Mucosa of gallbladder (tissue), 1 donor: ENCODE measurements around the gene PA2G4. TPM values are rescaled to one million over a fixed set of nuclear protein-coding genes. Genes with fewer than 3 reads are reported as not detected.
"Not testable (repeated sequence)": the region's sequence is repeated elsewhere in the genome, so short reads cannot be mapped to it uniquely, and the experiment has no call there.

Source experiments
- DNase-seq: peaks from one replicate; pipeline ENCODE4 v3.0.0-alpha.2; 2020; ENCODE audit warnings: low spot score
- total RNA-seq: library from RNA; stranded (reverse); gene quantifications from one replicate; pipeline ENCODE4 v1.2.1, GENCODE V29; 2021
- donor health status: DM: no; HTN: no; CAD: no.

Gene PA2G4
- total RNA-seq, 1 donor from 2014 or later = 64.9 TPM

DNA sequence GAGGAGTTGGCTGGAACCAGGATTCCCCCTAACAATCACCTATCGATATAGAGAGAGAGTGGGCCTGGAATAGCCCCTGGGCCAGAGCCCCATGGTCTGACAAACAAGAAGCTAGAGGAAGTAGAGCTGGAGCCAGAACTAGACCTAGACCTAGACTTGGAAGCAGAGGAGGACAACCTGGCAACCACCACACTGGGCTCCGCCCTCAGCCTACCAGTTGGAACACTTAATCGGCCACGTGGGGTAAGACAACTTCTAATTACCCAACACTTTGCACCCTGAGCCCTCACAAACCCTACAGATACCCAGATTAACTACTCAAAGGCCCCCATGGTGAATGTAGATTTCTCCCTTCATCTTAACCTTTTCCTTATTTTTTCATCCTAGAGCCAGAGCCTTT, 4.6 kb upstream of the PA2G4 start:
- DNase-seq = no peak

DNA sequence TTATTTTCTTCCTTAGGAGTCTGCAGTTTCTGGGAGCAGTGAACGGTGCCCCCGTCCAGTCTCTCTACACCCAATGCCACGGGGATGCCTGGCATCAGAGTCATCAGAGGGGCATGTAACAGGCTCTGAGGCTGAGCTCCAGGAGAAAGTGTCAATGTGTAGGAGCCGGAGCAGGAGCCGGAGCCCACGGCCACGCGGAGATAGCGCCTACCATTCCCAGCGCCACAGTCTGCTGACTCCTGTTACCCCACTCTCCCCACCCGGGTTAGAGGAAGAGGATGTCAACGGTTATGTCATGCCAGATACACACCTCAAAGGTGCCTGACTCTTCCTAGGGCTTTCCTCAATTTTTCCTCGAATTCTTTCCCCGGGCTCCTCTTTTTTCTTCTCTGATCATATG, 3.3 kb upstream of the PA2G4 start:
- DNase-seq = no peak

DNA sequence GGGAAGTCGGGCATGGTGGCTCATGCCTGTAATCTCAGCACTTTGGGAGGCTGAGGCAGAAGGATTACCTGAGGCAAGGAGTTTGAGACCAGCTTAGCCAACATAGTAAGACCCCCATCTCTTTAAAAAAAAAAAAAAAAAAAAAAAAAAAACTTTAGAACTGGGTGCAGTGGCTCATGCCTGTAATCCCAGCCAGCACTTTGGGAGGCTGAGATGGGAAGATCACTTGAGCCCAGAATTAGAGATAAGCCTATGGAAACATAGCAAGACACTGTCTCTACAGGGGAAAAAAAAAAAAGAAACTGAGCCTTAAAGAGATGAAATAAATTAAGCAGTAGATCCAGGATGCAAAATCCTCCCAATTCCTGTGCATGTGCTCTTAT, 1.7 kb upstream of the PA2G4 start:
- no peak for DNase-seq

DNA sequence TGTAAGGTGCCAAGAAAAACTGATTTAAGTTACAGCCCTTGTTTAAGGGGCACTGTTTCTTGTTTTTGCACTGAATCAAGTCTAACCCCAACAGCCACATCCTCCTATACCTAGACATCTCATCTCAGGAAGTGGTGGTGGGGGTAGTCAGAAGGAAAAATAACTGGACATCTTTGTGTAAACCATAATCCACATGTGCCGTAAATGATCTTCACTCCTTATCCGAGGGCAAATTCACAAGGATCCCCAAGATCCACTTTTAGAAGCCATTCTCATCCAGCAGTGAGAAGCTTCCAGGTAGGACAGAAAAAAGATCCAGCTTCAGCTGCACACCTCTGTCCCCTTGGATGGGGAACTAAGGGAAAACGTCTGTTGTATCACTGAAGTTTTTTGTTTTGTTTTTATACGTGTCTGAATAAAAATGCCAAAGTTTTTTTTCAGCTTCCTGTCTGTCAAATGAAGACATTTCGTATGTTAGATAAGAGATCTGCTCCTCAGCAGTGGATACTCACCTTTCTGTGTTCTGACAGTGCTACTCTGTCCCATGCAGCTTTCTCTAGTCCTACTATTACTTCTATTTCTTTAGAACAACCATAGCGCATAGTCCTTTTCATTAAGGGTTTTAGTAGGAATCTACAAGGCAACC, 1.2 kb upstream of the PA2G4 start:
- DNase-seq = no peak

DNA sequence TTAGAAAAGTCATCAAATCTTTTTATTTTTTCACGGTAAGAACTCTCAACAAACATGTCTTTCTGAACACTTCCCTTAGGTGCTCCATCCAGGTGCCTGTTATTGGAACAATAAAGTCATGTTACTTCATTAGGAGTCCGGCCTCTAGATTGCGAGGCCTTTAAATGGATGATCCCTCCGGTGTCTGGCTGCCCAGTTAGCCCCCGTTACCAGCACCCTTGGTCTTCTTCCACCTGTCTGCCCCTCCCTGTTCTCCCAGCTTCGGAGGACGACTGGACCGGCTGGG, 593 bp upstream of the PA2G4 start:
- no peak for DNase-seq

DNA sequence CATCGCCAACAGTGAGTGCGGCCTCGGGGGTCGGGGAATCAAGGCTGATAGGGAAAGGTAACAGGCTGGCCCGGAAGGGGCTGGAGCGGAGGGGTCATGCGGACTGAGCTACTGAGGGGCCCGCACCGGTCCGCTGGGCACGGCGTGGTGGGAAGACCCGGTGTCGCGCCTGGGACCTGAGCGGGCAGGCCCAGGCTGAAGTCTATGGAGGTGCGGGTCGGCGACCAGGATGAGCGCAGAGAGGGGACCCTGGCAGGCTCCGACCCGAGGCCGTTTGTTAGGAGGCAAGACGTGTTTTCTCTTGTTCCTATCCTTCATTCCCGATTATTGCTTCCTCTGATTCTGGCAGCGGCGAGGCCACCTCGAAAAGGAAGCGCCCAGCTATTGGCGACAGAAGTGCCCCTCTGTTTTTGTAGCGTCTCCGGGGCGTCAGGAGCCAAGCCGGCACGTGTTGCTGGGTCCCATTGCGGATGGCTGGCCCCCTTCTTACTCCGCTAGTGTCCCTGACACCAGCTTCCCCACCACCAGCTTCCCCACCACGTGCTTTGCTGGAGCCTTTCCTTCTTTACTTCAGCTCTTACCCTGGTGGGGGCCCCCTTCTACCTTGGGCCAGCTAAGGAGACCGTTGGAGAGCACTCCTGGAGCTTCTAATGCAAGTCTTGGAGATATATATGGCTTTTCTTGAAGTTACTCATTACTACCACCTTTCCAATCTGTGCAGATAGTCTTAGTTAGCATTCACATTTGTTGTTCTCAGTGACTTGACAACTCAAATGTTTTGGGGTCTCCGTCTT, 653 bp downstream of the PA2G4 start:
- no peak for DNase-seq

DNA sequence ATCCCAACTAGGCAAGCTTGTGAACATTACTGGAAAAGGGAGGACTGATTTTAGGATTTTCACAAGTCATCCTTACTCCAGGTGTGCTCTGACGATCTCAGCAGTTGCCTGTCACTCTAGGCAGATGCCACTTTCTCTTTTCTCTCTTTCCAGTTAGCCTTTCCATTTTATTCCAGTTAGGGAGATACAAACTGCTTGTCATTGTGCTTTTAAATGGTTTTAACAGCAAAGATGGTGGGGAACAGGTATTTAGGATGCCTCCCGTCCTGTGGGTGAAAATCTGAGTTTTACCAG, 1.2 kb downstream of the PA2G4 start:
- no peak for DNase-seq

DNA sequence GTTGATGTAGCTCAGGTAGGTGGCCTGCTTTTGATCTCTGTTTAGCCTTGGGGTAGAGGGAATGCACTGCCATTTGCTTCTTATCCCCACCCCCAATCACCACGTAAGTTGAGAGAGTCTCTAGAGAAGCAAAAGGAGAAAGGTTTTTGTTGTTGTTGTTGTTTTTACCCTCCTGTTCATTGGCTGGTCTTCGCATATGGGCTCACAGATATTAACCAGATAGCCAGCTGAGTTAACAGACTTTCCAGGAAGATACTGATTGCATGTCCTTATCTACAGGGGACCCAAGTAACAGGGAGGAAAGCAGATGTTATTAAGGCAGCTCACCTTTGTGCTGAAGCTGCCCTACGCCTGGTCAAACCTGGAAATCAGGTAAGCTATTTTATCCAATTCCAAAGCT, 2.9 kb downstream of the PA2G4 start:
- DNase-seq = no peak

DNA sequence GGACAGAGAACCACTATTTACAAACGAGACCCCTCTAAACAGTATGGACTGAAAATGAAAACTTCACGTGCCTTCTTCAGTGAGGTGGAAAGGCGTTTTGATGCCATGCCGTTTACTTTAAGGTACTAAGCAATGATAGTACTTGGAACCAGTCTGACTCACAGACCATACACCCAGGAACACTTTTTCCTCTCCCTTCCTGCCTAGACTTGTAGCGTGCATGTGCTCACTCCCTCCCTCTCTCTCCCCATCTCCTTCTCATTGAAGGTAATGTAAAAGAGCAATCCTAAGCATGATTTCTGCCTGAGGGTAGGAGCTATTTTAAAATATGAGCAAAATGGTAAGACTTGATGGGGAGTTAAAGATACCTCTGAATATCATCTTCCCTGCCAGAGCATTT, 6.2 kb downstream of the PA2G4 start:
- no peak for DNase-seq

DNA sequence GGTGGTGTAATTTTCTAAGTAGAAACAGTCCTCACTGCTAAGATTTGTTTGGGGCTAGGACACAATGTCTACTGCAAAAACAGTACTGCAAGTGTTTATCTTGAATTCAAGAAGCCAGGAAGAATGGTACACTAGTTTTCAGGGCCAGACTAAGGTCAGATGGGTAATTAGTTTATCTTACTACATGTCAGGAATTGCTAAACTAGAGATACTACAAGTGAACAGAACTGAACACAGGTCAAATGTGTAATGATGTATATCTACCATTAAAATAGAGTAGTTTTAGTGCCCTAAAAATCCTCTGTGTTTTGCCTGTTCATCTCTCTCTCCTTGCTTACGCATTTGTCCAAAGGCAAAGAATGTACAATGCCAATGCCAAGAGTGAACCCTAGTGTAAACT, 9.7 kb downstream of the PA2G4 start:
- no peak for DNase-seq

DNA sequence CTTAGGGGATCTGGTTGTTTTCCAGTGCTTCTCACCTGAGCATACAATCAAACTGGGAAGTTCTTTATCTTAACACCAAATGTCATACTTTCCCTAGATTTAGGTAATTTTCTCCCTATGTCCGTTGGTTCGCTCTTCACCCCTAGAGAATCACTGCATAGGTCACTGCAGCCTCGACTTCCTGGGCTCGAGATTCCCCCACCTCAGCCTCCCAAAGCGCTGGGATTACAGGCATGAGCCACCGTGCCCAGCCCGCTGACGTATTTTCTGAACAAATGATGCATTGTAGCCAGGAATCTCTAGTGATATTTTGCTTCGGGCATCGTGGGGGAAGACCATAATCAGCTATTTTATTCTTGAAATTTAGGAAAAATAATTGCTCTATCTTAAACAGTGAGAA, 11.0 kb downstream of the PA2G4 start:
- DNase-seq = no peak

DNA sequence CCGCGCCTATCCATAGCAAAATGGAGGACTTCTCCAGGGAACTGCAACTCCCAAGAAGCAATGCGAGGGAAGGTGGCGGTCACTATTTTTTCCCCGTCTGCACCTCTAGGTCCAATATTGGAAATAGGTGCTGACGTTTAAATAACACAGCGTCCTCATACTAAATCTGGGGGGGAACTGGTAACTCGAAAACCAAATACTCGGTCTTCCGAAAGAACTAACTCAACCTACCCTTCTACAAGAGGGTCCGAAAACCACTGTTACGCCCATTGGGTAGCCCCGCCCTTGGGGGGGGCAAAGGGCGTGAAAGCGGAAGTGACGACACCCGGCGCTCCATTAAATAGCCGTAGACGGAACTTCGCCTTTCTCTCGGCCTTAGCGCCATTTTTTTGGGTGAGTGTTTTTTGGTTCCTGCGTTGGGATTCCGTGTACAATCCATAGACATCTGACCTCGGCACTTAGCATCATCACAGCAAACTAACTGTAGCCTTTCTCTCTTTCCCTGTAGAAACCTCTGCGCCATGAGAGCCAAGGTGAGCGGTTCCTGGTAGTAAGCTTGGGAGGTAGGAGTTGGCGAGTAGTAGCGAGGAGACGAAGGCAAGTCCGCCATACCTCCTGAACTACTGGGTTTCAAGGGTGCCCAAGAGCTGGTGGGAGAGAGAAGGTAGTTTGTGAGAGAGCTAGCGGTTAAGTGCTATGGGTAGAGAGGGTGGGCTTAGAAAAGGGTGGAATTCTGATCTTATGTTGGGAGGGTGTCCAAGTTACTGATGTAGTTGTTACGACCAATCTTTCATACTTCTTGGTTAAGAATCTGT, 12.1 kb downstream of the PA2G4 start, which contains the start of gene RPL41:
RPL41 (plus strand) TSS at position 367 of the 815 bp plus-strand sequence.
- peak; percentile 97 for DNase-seq

DNA sequence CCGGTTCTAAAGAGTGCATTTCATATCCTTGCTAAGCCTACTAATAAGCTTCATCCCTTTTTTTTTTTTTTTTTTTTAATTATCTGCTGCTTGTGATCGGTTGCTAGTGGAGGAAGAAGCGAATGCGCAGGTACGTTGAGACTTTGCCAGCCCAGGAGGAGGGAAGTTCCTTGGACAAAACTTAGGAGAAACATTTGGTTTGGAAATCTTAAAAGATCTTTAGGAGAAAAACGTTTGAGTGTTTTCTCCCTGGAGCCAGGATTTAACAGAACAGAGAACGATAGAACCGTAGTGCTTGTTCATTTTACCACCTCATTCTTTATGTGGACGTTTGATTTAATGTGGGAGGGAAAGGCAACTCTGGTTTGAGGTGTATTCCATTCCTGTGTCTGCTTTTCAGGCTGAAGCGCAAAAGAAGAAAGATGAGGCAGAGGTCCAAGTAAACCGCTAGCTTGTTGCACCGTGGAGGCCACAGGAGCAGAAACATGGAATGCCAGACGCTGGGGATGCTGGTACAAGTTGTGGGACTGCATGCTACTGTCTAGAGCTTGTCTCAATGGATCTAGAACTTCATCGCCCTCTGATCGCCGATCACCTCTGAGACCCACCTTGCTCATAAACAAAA, 12.8 kb downstream of the PA2G4 start:
- not testable (repeated sequence) for DNase-seq

DNA sequence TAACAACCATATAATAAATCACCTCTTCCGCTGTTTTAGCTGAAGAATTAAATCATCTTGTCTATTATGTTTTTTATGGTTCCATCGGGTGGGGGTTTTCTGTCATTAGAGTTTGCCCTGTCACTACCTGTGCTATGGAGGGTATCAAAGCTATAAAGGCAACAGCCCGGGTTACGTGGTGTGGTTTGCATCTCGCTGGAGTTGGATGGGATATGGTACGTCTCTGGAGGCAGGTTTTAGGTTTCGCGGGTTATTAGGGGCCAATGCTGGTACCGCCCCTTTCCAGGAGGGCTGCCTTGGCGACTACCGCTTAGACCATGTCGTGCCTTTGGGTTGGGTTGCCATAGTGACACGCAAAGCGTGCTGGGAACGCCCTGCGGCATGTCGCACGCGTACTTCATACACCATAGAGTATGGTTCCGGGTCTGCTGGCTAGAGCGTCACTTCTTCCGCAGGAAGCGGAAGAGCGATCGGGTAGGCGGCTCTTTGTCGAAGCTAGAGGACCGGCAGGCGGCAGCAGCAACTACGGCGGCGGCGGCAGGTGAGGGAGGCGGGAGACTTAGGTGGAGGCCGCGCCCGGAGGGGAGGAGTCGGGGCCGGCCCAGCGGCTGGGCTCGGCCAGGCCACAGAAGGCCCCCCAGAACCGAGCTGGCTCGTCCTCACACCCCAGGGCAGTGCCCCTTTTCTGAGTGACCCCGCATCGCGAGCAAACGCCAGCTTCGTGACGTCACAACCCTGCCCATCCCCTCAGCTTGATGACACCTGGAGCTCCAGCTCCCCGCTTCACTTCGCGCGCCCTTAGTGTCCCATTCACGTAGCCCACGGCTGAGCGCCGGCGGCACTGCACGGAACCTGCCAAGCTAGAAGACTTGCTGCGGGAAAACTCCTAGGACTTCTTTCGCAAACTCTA, 13.7 kb downstream of the PA2G4 start, which contains the start of gene ZC3H10:
ZC3H10 (plus strand) TSS at position 489 of the 910 bp plus-strand sequence. CDS start 2,297 bp downstream, outside the sequence.
- DNase-seq = peak; percentile 99

DNA sequence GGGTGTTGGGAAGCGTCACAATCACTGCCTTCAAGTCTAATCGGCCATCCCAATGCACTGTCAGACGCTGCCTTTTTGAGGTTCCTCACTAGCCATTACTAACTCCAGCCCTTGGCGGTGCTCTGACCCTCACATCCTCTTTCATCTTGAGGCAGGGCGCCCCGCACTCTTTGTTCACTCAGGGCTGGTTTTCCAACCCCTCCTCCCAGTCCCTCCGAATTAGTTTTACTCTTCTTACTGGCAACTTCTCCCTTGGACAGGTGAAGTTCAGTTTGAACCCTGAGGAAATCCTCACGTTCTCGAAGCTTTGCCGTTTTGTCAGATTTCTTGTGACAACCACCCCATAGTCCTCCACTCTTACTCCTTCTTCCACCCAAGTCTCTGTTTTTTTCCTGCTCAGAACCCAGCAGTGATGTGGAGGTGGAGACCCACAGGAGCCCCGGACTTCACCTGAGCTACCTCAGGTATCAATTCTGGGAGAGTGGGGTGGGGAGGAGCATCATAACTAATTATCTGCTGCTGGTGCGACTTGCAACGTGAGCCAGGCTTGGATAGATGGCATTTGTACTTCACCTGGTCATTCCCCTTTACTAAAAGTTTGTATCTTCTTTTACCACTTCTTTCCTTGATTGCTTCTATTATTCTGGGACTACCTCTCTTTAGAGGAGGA, 14.5 kb downstream of the PA2G4 start:
- DNase-seq = no peak

DNA sequence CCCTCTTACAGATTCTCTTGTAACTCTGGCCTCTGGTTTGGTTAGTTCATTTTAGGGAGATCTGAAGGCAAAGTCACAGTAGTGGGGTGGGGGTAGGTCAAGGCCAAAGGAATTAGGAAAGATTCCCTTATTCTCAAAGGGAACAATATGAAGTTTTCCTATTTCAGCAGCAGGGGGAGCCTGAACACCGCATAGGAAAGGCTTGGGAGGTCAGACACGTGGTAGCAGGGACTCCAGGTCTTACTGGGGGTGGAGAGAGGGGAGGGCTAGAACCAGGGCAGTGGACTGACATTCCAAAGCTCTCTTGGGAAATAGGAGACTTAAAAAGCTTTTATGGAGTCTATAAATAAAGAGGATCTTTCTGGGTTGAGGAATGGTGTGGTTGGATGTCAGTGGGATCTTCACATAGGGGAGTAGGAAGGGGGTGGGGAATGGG, 15.0 kb downstream of the PA2G4 start:
- DNase-seq = peak; percentile 71

DNA sequence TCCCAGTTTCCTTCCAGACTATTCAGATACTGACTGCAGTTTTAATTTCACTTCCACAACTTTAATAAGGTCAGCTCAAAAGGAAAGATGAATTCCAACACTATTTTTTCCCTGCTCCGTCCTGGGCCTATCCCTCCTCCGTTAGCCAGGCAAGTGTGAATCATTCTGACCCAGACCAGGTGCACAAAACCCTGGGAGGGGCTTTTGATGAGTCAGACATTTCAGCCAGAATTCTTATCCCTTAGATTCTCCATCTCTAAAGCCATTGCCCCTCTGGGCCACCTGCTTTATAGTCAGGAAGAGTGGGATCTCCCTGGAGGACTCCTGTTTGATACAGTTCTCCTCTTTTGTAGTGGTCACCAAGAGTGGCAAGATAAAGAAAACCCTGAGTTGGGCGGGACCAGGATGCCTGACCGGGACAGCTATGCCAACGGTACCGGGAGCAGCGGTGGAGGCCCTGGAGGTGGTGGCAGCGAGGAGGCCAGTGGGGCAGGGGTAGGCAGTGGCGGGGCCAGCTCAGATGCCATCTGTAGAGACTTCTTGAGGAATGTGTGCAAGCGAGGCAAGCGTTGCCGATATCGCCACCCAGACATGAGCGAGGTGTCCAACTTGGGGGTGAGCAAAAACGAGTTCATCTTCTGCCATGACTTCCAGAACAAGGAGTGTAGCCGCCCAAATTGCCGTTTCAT, 15.9 kb downstream of the PA2G4 start:
- no peak for DNase-seq

DNA sequence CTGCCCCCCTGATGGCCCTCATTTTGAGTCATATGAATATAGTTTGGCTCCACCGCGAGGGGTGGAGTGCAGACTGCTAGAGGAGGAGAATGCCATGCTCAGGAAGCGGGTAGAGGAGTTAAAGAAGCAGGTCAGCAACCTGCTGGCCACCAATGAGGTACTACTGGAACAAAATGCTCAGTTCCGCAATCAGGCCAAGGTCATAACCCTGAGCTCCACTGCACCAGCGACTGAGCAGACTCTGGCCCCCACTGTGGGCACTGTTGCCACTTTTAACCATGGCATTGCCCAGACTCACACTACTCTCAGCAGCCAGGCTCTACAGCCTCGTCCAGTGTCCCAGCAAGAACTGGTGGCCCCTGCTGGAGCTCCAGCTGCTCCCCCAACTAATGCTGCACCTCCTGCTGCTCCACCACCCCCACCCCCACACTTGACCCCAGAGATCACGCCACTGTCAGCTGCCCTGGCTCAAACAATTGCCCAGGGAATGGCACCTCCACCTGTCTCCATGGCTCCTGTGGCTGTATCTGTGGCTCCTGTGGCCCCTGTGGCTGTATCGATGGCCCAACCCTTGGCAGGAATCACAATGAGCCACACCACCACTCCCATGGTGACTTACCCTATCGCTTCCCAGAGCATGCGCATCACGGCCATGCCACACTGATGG, 17.0 kb downstream of the PA2G4 start:
- DNase-seq = no peak

DNA sequence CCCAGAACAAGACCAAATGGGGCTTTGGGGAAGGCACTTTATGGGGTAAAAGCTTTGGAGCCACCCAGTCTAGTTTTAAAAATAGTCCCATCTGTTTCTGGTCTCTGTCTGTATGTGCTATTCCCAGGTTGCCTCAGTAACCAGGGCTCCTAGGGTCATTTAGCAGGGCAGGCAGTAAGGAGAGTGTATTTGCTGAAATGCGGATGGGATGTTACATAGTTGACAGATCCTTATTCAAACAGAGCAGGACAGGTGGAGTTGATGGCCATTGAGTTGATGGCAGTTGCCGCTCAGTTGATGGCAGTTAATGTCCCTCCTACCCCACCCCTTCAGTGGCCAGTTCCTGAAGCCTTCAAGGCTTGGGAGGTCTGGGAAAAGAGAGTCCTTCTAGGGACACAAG, 18.3 kb downstream of the PA2G4 start:
- no peak for DNase-seq

DNA sequence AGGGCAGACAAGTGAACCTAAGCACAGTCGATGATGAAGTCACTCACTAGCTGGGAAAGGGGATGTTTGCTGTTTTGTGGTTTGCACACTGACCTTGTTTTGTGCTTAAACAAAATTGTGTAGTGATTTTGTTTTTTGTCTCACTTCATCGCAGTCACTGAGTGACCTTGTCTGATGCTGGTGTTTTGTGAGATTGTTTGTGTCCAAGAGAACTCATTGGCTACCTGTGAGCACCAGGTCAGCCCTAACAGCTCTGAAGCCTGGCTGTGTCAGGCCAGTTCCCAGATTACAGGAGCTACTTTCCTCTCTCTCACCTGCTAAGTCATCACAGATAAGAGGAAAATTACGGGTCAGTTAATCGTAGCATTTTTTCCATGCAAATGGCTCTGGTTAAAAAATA, 19.8 kb downstream of the PA2G4 start:
- no peak for DNase-seq
